ENCODE results near the gene TEPSIN. TPM values are rescaled to one million over a fixed set of nuclear protein-coding genes. Genes with fewer than 3 reads are reported as not detected.
A peak's percentile ranks its signal among the peaks of the same experiment; 100 is the strongest.

The TEPSIN gene
- total RNA-seq, 1 experiment from 2014 or later = 38.8 TPM

DNA sequence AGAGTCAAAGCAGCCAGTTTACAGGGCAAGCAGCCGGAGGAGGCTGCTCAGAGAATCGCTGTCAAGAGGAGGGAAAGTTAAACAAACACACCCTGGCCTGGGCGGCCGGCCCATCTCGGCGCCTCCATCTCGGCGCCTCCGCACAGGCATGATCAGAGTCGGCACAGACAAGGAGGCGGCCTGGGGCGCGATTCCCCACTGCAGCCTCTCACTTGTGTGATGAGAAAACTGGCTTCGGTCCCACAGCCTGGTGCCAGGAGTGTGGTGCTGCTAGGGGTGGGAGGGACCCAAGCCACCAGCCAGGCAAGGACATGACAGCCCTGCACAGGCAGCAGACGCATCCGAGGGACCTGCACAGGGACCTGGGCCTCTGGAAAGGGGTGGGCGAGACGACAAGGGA is 38.6 kb upstream of the TEPSIN start:
- no peak overlapping the region for H3K14ac ChIP-seq (ENCODE audit: insufficient read depth, low read length)

More for the DNA sequence above, 38.6 kb upstream of the TEPSIN start:
- Histone ChIP-seq H3K4me2 (ENCODE audit: insufficient read depth, insufficient read length, low read length) (no peak overlapping the region), H3K9me3 (ENCODE audit: control insufficient read depth, low read depth, low read length) (no peaks in the 10 kb centered on the region), H3K56ac (ENCODE audit: insufficient read length, low read depth, low read length) (no peak overlapping the region), H4K8ac (replicated peaks; ENCODE audit: insufficient read length, low read depth, low read length) (no peak overlapping the region), H2BK12ac (ENCODE audit: insufficient read length, low read depth, low read length) (no peak overlapping the region), H2BK5ac (ENCODE audit: insufficient read length, low read length) (no peak overlapping the region), H4K20me1 (ENCODE audit: control insufficient read depth, insufficient read depth, insufficient read length) (no peaks in the 10 kb centered on the region), H3K4ac (ENCODE audit: low read depth, low read length) (no peak overlapping the region), H3K27me3 (ENCODE audit: insufficient read depth, low read length) (no peaks in the 10 kb centered on the region), H4K5ac (ENCODE audit: insufficient read length, low read depth, low read length) (no peak overlapping the region), H3K9ac (ENCODE audit: extremely low read depth, insufficient read length, low read length) (no peak overlapping the region), H2BK15ac (ENCODE audit: low read depth, low read length) (no peak overlapping the region), H2AFZ (ENCODE audit: low read length) (no peak overlapping the region), H3K18ac (ENCODE audit: insufficient read length, low read depth, low read length) (no peak overlapping the region), H3K79me2 (ENCODE audit: insufficient read depth, low read length) (no peaks in the 10 kb centered on the region), H2AK5ac (ENCODE audit: insufficient read length, low read length) (no peak overlapping the region), H2BK120ac (ENCODE audit: low read depth, low read length, poor library complexity, severe bottlenecking) (no peak overlapping the region), H3K23me2 (ENCODE audit: insufficient read length, low read depth, low read length, poor library complexity, severe bottlenecking) (peaks cover 2% of the 10 kb centered on the region), H4K91ac (ENCODE audit: insufficient read length, low read depth, low read length) (no peak overlapping the region), H3K23ac (ENCODE audit: insufficient read length, low read depth, low read length) (no peak overlapping the region), H3K27ac (ENCODE audit: insufficient read length, low read depth, low read length) (no peak overlapping the region), H3K4me1 (ENCODE audit: insufficient read depth, low read length) (no peaks in the 10 kb centered on the region), H3K79me1 (ENCODE audit: insufficient read depth, low read depth, low read length, poor library complexity, severe bottlenecking) (no peaks in the 10 kb centered on the region), H2BK20ac (ENCODE audit: low read depth, low read length, poor library complexity, severe bottlenecking) (no peak overlapping the region), H3T11ph (ENCODE audit: low read length) (no peak overlapping the region)
- WGBS (ENCODE audit: extremely low coverage, insufficient read length, low lambda C conversion rate) = no CpG with 5 or more reads among the region's 18 CpGs
- TF ChIP-seq, protein P1, sequence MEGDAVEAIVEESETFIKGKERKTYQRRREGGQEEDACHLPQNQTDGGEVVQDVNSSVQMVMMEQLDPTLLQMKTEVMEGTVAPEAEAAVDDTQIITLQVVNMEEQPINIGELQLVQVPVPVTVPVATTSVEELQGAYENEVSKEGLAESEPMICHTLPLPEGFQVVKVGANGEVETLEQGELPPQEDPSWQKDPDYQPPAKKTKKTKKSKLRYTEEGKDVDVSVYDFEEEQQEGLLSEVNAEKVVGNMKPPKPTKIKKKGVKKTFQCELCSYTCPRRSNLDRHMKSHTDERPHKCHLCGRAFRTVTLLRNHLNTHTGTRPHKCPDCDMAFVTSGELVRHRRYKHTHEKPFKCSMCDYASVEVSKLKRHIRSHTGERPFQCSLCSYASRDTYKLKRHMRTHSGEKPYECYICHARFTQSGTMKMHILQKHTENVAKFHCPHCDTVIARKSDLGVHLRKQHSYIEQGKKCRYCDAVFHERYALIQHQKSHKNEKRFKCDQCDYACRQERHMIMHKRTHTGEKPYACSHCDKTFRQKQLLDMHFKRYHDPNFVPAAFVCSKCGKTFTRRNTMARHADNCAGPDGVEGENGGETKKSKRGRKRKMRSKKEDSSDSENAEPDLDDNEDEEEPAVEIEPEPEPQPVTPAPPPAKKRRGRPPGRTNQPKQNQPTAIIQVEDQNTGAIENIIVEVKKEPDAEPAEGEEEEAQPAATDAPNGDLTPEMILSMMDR (conservative IDR thresholded peaks at IDR 0.05) = no peak
- Mint-ChIP-seq H3K36me3 (ENCODE audit: insufficient read depth in 1 of 3, low read depth in 3 of 3) (peaks cover 15 to 49% (median 45%) of the 10 kb centered on the region in 3 experiments), H3K9me3 (no peaks in the 10 kb centered on the region), H3K4me3 (no peak overlapping the region), H3K27me3 (ENCODE audit: low read depth) (no peaks in the 10 kb centered on the region), H3K4me1 (no peaks in the 10 kb centered on the region), H3K27ac (peak overlapping the region in 2 of 3 experiments; percentile 68 to 70; a peak in 3 of 7 replicates)
- no peak for DNase-seq
